Muscle layer of duodenum (tissue), 2 donors: ENCODE data around the gene PLIN1.

Source experiments
- H3K27ac ChIP-seq: one replicate; pipeline ENCODE4 v1.7.0; 2013; ENCODE audit warnings: mild to moderate bottlenecking, low read length
- H3K27me3 ChIP-seq: one replicate; pipeline ENCODE4 v1.7.0; 2013; ENCODE audit warnings: low read depth, mild to moderate bottlenecking, control low read depth, low read length
- H3K36me3 ChIP-seq, 2 donors: one replicate each; pipeline ENCODE4 v1.7.0; 2013; ENCODE audit warnings: low read length in 2 of 2, control low read depth in 1 of 2, mild to moderate bottlenecking in 1 of 2; ENCODE audit not compliant: insufficient read depth in 2 of 2, control insufficient read depth in 1 of 2
- H3K4me1 ChIP-seq, 2 donors: one replicate each; pipeline ENCODE4 v1.7.0; 2013; ENCODE audit warnings: low read length in 2 of 2, mild to moderate bottlenecking in 2 of 2, control low read depth in 1 of 2, moderate library complexity in 1 of 2; ENCODE audit not compliant: insufficient read depth in 2 of 2, control insufficient read depth in 1 of 2
- H3K4me3 ChIP-seq, 2 donors: one replicate each; pipeline ENCODE4 v1.7.0; 2013; ENCODE audit warnings: low read length in 2 of 2, low read depth in 1 of 2, mild to moderate bottlenecking in 1 of 2
- H3K9me3 ChIP-seq, 2 donors: one replicate each; pipeline ENCODE4 v1.7.0; 2013; ENCODE audit warnings: low read length in 2 of 2, control low read depth in 1 of 2, mild to moderate bottlenecking in 1 of 2; ENCODE audit not compliant: control insufficient read depth in 1 of 2
- donor health status: healthy.

PLIN1 gene, protein sequence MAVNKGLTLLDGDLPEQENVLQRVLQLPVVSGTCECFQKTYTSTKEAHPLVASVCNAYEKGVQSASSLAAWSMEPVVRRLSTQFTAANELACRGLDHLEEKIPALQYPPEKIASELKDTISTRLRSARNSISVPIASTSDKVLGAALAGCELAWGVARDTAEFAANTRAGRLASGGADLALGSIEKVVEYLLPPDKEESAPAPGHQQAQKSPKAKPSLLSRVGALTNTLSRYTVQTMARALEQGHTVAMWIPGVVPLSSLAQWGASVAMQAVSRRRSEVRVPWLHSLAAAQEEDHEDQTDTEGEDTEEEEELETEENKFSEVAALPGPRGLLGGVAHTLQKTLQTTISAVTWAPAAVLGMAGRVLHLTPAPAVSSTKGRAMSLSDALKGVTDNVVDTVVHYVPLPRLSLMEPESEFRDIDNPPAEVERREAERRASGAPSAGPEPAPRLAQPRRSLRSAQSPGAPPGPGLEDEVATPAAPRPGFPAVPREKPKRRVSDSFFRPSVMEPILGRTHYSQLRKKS

DNA sequence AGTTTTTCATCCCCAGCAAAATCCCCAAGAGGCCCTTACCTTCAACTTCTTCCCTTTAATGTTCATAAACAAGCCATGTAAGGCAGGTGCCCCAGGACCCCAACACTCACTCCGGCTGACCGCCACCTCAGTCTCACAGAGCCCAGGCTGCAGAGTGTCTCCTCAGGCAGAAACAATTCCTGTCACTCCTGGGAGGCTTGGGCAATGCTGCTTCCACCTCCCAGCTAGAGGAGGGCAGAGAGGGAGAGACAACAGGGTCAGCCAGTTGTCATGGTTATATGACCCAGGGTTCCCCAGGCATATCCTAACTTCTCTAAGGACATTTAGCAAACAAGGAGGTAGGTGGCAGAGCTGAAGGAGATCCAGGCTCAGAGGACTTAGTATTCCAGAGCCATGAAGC is at the start of gene PLIN1:
TSS of gene PLIN1 (minus strand) at position 156 of the 400 bp plus-strand sequence. CDS start 1,878 bp downstream, outside the sequence.
- H3K4me3 ChIP-seq: no peak within 1 kb of the TSS
- peaks cover 13% of the 10 kb centered on the region in 2 donors for H3K36me3 ChIP-seq
- H3K27me3 ChIP-seq: no peaks in the 10 kb centered on the region
- peak within 1 kb of the TSS; percentile 64 for H3K27ac ChIP-seq
- H3K9me3 ChIP-seq: no peaks in the 10 kb centered on the region
- peaks cover 6 to 11% of the 10 kb centered on the region in 2 donors for H3K4me1 ChIP-seq

DNA sequence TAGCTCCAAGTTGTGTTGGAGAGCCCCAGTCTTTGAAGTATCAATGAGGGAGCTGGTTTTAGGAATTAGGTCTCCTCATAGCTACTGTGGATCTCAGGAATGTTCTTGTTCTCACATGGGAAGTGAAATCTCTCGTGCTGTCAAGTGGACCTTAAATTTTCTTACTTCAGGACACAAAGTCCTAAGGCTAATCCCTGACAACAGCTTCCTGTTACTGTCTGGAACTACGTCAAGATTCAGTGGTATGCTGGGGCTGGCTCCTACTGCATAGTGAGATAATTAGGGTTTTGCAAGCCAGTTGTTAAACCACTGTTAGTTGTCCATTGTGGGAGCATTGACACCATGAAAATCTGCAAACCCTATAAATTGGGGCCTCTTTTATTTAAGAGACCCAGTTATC is 49.1 kb upstream of the PLIN1 start:
- no peaks in the 10 kb centered on the region for H3K4me1 ChIP-seq
- H3K9me3 ChIP-seq: peaks cover 3 to 7% of the 10 kb centered on the region in 2 donors
- H3K27me3 ChIP-seq: no peaks in the 10 kb centered on the region
- no peaks in the 10 kb centered on the region for H3K36me3 ChIP-seq
- no peak overlapping the region for H3K4me3 ChIP-seq
- no peak overlapping the region for H3K27ac ChIP-seq

DNA sequence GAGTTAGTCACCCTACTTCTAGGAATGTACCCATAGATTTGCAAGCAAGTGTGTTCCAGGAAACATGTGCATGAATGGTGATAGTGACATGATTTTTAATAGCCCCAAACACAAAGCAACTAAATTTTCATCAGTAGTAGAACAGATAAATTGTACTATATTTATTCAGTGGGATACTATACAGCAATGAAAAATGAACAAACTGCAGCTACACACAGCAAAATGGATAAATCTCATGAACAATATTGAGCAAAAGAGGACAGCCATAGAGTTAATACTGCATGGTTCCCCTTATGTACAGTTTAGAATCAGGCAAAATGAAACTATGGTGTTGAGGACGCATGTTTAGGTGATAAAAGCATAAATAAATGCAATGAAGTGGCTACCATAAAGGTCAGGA is 45.9 kb upstream of the PLIN1 start:
- no peak overlapping the region for H3K4me3 ChIP-seq
- no peaks in the 10 kb centered on the region for H3K36me3 ChIP-seq
- H3K4me1 ChIP-seq: no peaks in the 10 kb centered on the region
- H3K27ac ChIP-seq: no peak overlapping the region
- H3K9me3 ChIP-seq: peaks cover 3 to 7% of the 10 kb centered on the region in 2 donors
- H3K27me3 ChIP-seq: no peaks in the 10 kb centered on the region

- Histone ChIP-seq H3K9me3 (peaks cover 3 to 7% of the 10 kb centered on the region in 2 donors), H3K36me3 (no peaks in the 10 kb centered on the region)
Observed at GRCh38 chr15:89724621-89725020, 45.5 kb upstream of the PLIN1 start.

DNA sequence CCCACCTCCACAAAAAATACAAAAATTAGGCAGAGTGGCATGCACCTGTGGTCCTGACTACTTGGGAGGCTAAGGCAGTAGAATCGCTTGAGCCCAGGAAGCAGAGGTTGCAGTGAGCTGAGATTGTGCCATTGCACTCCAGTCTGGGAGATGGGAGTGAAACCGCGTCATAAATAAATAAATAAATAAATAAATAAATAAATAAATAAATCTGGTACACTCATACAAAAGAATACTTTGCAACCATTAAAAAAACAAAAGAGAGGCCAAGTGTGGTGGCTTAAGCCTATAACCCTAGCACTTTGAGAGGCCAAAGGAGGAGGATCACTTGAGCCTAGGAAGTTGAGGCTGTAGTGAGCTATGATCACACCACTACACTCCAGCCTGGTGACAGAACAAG is 43.9 kb upstream of the PLIN1 start:
- Histone ChIP-seq H3K9me3 (peaks cover 3 to 7% of the 10 kb centered on the region in 2 donors), H3K4me1 (no peaks in the 10 kb centered on the region), H3K27me3 (no peaks in the 10 kb centered on the region), H3K36me3 (no peaks in the 10 kb centered on the region), H3K4me3 (no peak overlapping the region), H3K27ac (no peak overlapping the region)

More at GRCh38 chr15:89724621-89725020, 45.5 kb upstream of the PLIN1 start:
- Histone ChIP-seq H3K27me3 (no peaks in the 10 kb centered on the region), H3K4me1 (no peaks in the 10 kb centered on the region), H3K4me3 (no peak overlapping the region), H3K27ac (no peak overlapping the region)

DNA sequence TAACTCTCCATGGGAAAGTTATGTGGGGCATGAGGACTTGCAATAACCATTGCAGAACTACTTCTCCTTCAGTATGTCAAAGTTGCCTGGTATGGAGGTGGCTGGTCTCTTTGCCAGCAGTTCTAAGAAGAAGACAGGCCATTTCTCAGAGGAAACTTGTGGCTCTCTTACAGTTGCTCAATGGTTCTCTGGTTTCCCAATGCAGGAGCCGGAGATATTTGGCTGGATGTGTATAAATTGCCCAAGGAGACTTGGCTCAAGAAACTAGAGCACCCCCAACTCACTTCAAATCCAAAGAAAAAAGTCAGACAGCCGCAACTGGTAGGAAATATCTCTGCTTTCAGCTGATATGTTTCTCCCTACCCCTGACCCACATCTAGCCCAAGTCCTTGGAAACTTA is 35.6 kb upstream of the PLIN1 start:
- Histone ChIP-seq H3K9me3 (no peaks in the 10 kb centered on the region), H3K4me1 (no peaks in the 10 kb centered on the region), H3K36me3 (no peaks in the 10 kb centered on the region), H3K27me3 (no peaks in the 10 kb centered on the region), H3K4me3 (no peak overlapping the region), H3K27ac (no peak overlapping the region)

DNA sequence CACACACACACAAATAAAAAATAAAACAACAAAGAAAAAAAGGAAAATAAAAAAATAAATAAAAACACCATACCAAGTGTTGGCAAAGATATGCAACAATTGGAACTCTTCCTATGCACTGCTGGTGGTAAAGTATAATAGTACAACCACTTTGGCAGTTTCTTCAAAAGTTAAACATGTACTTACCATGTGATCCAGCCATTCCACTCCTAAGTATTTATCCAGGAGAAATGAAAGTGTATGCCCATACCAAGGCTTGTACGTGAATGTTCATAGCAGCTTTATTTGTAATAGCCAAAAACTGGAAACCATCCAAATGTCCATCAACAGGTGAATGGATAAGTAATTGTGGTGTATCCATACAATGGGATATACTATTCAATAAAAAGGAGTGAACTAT is 28.4 kb upstream of the PLIN1 start:
- H3K27ac ChIP-seq: no peak overlapping the region
- H3K9me3 ChIP-seq: no peaks in the 10 kb centered on the region
- H3K36me3 ChIP-seq: no peaks in the 10 kb centered on the region
- H3K4me1 ChIP-seq: no peaks in the 10 kb centered on the region
- no peaks in the 10 kb centered on the region for H3K27me3 ChIP-seq
- H3K4me3 ChIP-seq: no peak overlapping the region

DNA sequence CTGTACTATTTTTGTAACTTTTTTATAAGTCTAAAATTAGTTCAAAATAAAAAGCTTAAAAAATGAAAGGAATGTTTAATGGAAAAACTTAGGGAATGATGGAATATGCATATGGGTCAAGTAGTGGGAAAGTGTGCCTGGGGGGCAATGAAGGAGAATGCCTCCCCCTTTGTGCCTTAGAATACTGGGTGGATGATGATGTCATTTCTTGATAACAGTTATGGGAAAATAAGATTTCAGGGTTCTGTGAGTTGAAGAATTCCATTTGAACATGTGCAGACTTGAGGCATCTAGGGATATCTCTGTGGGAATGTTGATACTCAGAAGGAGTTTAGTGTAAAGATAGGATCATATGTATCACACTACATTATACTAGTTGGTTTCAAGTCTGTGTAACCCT is 25.2 kb upstream of the PLIN1 start:
- H3K27ac ChIP-seq: no peak overlapping the region
- H3K27me3 ChIP-seq: no peaks in the 10 kb centered on the region
- H3K4me1 ChIP-seq: no peaks in the 10 kb centered on the region
- H3K9me3 ChIP-seq: no peaks in the 10 kb centered on the region
- no peak overlapping the region for H3K4me3 ChIP-seq
- no peaks in the 10 kb centered on the region for H3K36me3 ChIP-seq

GRCh38 chr15:89695198-89695597 is 16.0 kb upstream of the PLIN1 start:
- Histone ChIP-seq H3K27me3 (no peaks in the 10 kb centered on the region), H3K36me3 (no peaks in the 10 kb centered on the region), H3K9me3 (no peaks in the 10 kb centered on the region), H3K4me3 (no peak overlapping the region), H3K4me1 (peaks cover 0 to 4% of the 10 kb centered on the region in 2 donors), H3K27ac (no peak overlapping the region)

GRCh38 chr15:89693696-89694095 is 14.5 kb upstream of the PLIN1 start:
- Histone ChIP-seq H3K4me1 (peaks cover 0 to 15% of the 10 kb centered on the region in 2 donors), H3K27ac (no peak overlapping the region), H3K9me3 (no peaks in the 10 kb centered on the region), H3K27me3 (no peaks in the 10 kb centered on the region), H3K36me3 (no peaks in the 10 kb centered on the region), H3K4me3 (no peak overlapping the region)

GRCh38 chr15:89693091-89693490 is 13.9 kb upstream of the PLIN1 start:
- Histone ChIP-seq H3K4me1 (peaks cover 0 to 15% of the 10 kb centered on the region in 2 donors), H3K9me3 (no peaks in the 10 kb centered on the region), H3K27ac (no peak overlapping the region), H3K36me3 (no peaks in the 10 kb centered on the region), H3K27me3 (no peaks in the 10 kb centered on the region), H3K4me3 (no peak overlapping the region)
